Mesendoderm (in vitro differentiated cells): Measurements from ENCODE around the gene FGF2.
A peak's percentile ranks its signal among the peaks of the same experiment; 100 is the strongest.
"Not testable (repeated sequence)": the region's sequence is repeated elsewhere in the genome, so short reads cannot be mapped to it uniquely, and the experiment has no call there.

ENCODE experiments used
- DNase-seq: peaks from one replicate; pipeline ENCODE4 v3.0.0; 2013
- H2AK5ac ChIP-seq: 2 replicates; pipeline ENCODE4 v1.6.1; 2013; ENCODE audit warnings: low read length, inconsistent platforms
- H2BK120ac ChIP-seq: 2 replicates; pipeline ENCODE4 v1.6.1; 2013; ENCODE audit warnings: low read depth, mild to moderate bottlenecking, low read length, moderate library complexity, mixed read lengths
- H2BK15ac ChIP-seq: replicated peaks from 2 replicates; pipeline ENCODE4 v1.6.1; 2013; ENCODE audit warnings: low read depth, mild to moderate bottlenecking, moderate library complexity
- H2BK5ac ChIP-seq: 2 replicates; pipeline ENCODE4 v1.6.1; 2013; ENCODE audit warnings: low read length, inconsistent platforms
- H3K18ac ChIP-seq: 2 replicates; pipeline ENCODE4 v1.6.1; 2013; ENCODE audit warnings: mild to moderate bottlenecking, low read length, mixed read lengths
- H3K23ac ChIP-seq: one replicate; pipeline ENCODE4 v1.6.1; 2013; ENCODE audit warnings: low read length
- H3K27ac ChIP-seq: 2 replicates; pipeline ENCODE4 v1.5.1; 2013; ENCODE audit warnings: low read depth, mild to moderate bottlenecking, inconsistent platforms, low read length, moderate library complexity
- H3K27me3 ChIP-seq: 2 replicates; pipeline ENCODE4 v1.6.1; 2013; ENCODE audit warnings: low read length, control low read depth, mild to moderate bottlenecking, inconsistent platforms; ENCODE audit not compliant: insufficient read depth, poor library complexity
- H3K36me3 ChIP-seq: 2 replicates; pipeline ENCODE4 v1.6.1; 2013; ENCODE audit warnings: low read length, inconsistent platforms; ENCODE audit not compliant: control insufficient read depth, insufficient read depth
- H3K4ac ChIP-seq: one replicate; pipeline ENCODE4 v1.6.1; 2013; ENCODE audit warnings: low read depth, mild to moderate bottlenecking, low read length, moderate library complexity
- H3K4me1 ChIP-seq: 2 replicates; pipeline ENCODE4 v1.6.1; 2013; ENCODE audit warnings: low read depth, low read length, inconsistent platforms; ENCODE audit not compliant: control insufficient read depth
- H3K4me2 ChIP-seq: 2 replicates; pipeline ENCODE4 v1.6.1; 2013; ENCODE audit warnings: low read length
- H3K4me3 ChIP-seq: 2 replicates; pipeline ENCODE4 v1.5.1; 2013; ENCODE audit warnings: mild to moderate bottlenecking, low read length
- H3K56ac ChIP-seq: one replicate; pipeline ENCODE4 v1.6.1; 2013; ENCODE audit warnings: low read length
- H3K79me1 ChIP-seq: 2 replicates; pipeline ENCODE4 v1.6.1; 2013; ENCODE audit warnings: low read length, inconsistent platforms
- H3K79me2 ChIP-seq: 2 replicates; pipeline ENCODE4 v1.6.1; 2013; ENCODE audit warnings: mild to moderate bottlenecking, low read length; ENCODE audit not compliant: control insufficient read depth, insufficient read depth
- H3K9ac ChIP-seq: 2 replicates; pipeline ENCODE4 v1.6.1; 2013; ENCODE audit warnings: low read length, inconsistent platforms
- H4K5ac ChIP-seq: one replicate; pipeline ENCODE4 v1.6.1; 2013; ENCODE audit warnings: low read length
- H4K8ac ChIP-seq: one replicate; pipeline ENCODE4 v1.6.1; 2013; ENCODE audit warnings: low read depth, mild to moderate bottlenecking, control low read depth, low read length, moderate library complexity
- whole genome bisulfite sequencing: extraction: QIAGEN DNeasy Blood & Tissue Kit; methylation state at CpG from one replicate; pipeline ENCODE4 v1.1.7; 2013; ENCODE audit warnings: low lambda C conversion rate, missing lambda C conversion rate; ENCODE audit not compliant: insufficient coverage; ENCODE audit errors: extremely low coverage; 5-methylcytosine and 5-hydroxymethylcytosine counted together

FGF2 gene

GRCh38 chr4:122784261-122784660 lies 42.4 kb upstream of the FGF2 start:
- Histone ChIP-seq H3K4me1 (peaks cover 9% of the 10 kb centered on the region), H3K23ac (no peak overlapping the region), H2BK120ac (peak overlapping the region; percentile 73), H3K18ac (peak overlapping the region; percentile 90), H2AK5ac (no peak overlapping the region), H2BK15ac (peak overlapping the region; percentile 74), H4K5ac (no peak overlapping the region), H3K4me2 (no peak overlapping the region), H3K56ac (no peak overlapping the region), H3K27ac (peak overlapping the region; percentile 83), H3K79me2 (no peaks in the 10 kb centered on the region), H3K79me1 (no peaks in the 10 kb centered on the region), H3K4me3 (no peak overlapping the region), H3K36me3 (no peaks in the 10 kb centered on the region), H3K4ac (no peak overlapping the region), H2BK5ac (no peak overlapping the region), H3K9ac (no peak overlapping the region), H4K8ac (no peak overlapping the region), H3K27me3 (no peaks in the 10 kb centered on the region)
- DNase-seq: no peak
- no CpG with 5 or more reads among the region's 1 CpG for WGBS

- Histone ChIP-seq H2AK5ac (no peak overlapping the region), H3K4me3 (no peak overlapping the region), H4K8ac (peak overlapping the region; percentile 76), H3K79me2 (no peaks in the 10 kb centered on the region), H2BK120ac (no peak overlapping the region), H4K5ac (no peak overlapping the region), H3K4ac (no peak overlapping the region), H3K27ac (peak overlapping the region; percentile 50), H3K4me2 (no peak overlapping the region), H3K18ac (no peak overlapping the region), H3K79me1 (no peaks in the 10 kb centered on the region), H2BK15ac (no peak overlapping the region), H3K56ac (no peak overlapping the region), H3K36me3 (no peaks in the 10 kb centered on the region), H3K4me1 (peaks cover 9% of the 10 kb centered on the region), H3K9ac (no peak overlapping the region), H2BK5ac (no peak overlapping the region), H3K23ac (no peak overlapping the region), H3K27me3 (no peaks in the 10 kb centered on the region)
- WGBS: no CpG with 5 or more reads among the region's 2 CpGs
- DNase-seq: no peak
Measured at GRCh38 chr4:122785099-122785498, 41.5 kb upstream of the FGF2 start.

DNA sequence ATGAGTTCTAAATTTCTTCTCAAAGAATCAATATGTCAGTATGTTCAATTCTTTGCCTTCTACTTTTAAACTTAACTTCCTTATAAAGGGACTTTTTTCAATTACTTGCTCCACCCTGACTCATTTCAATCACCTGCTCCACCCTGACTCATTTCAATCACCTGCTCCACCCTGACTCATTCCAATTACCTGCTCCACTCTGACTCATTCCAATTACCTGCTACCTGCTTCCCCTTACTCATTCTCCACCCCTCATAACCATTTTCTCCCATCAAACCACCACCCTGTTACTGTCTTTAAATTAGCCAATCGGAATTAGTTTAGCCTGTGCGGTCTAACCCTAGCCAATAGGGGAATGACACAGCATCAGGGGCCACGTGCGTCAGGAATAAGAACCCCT lies 40.3 kb upstream of the FGF2 start:
- not testable (repeated sequence) for H3K27ac ChIP-seq, H2BK15ac ChIP-seq, H3K79me1 ChIP-seq, DNase-seq, H3K36me3 ChIP-seq, H3K4ac ChIP-seq, H3K4me3 ChIP-seq, H2BK5ac ChIP-seq, H3K9ac ChIP-seq, H3K4me2 ChIP-seq, H3K27me3 ChIP-seq, H3K79me2 ChIP-seq, H3K23ac ChIP-seq, H4K5ac ChIP-seq, H3K4me1 ChIP-seq, H2AK5ac ChIP-seq, H3K56ac ChIP-seq, H4K8ac ChIP-seq, H2BK120ac ChIP-seq
- H3K18ac ChIP-seq: peak overlapping the region; percentile 75
- 100% methylated on average over 1 of the region's 4 CpGs for WGBS

GRCh38 chr4:122786920-122787319 lies 39.7 kb upstream of the FGF2 start:
- not testable (repeated sequence) for DNase-seq, H2BK15ac ChIP-seq, H3K79me2 ChIP-seq, H4K5ac ChIP-seq, H3K56ac ChIP-seq, H3K4me1 ChIP-seq, H3K79me1 ChIP-seq, H3K4me3 ChIP-seq, H3K9ac ChIP-seq, H3K27me3 ChIP-seq, H4K8ac ChIP-seq, H2BK120ac ChIP-seq, H2AK5ac ChIP-seq, H3K36me3 ChIP-seq, H3K4me2 ChIP-seq, H3K4ac ChIP-seq, H3K23ac ChIP-seq, H2BK5ac ChIP-seq
- peak overlapping the region; percentile 5 for H3K27ac ChIP-seq
- no CpG with 5 or more reads among the region's 1 CpG for WGBS
- peak overlapping the region; percentile 68 for H3K18ac ChIP-seq

- Histone ChIP-seq H3K18ac (peak overlapping the region; percentile 95), H3K4me2 (no peak overlapping the region), H2BK5ac (no peak overlapping the region), H2AK5ac (no peak overlapping the region), H3K27me3 (no peaks in the 10 kb centered on the region), H4K8ac (no peak overlapping the region), H3K36me3 (no peaks in the 10 kb centered on the region), H3K79me1 (no peaks in the 10 kb centered on the region), H3K4ac (no peak overlapping the region), H2BK120ac (peak overlapping the region; percentile 54), H4K5ac (no peak overlapping the region), H2BK15ac (peak overlapping the region; percentile 57), H3K4me1 (peaks cover 8% of the 10 kb centered on the region), H3K27ac (no peak overlapping the region), H3K4me3 (no peak overlapping the region), H3K79me2 (no peaks in the 10 kb centered on the region), H3K56ac (no peak overlapping the region), H3K23ac (no peak overlapping the region), H3K9ac (no peak overlapping the region)
- DNase-seq: no peak
- no CpG with 5 or more reads among the region's 1 CpG for WGBS
Measured at GRCh38 chr4:122787940-122788339, 38.7 kb upstream of the FGF2 start.

DNA sequence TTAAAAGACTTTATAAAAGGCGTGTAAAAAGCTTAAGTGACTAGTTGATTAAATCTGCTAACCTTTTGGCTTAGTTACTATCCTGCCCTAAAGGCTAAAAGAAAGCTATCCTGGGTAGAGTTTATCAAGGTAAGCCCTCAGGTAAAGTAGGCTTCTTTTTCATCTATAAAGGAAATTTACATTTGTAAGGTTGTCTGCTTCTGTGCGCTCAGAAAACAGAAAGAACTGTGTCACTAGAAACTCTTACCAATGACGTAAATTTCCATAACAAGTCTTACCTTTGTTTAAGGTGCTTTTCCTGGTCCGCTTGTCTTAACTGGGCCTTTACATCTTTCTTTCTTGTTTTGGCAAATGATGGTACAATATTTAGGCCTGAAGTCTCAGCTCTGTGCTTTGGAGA lies 37.7 kb upstream of the FGF2 start:
- Histone ChIP-seq H3K4ac (no peak overlapping the region), H3K27ac (no peak overlapping the region), H4K5ac (no peak overlapping the region), H3K56ac (no peak overlapping the region), H2BK5ac (no peak overlapping the region), H3K79me1 (no peaks in the 10 kb centered on the region), H3K4me1 (peaks cover 2% of the 10 kb centered on the region), H3K18ac (no peak overlapping the region), H3K27me3 (no peaks in the 10 kb centered on the region), H3K4me3 (no peak overlapping the region), H3K23ac (no peak overlapping the region), H3K79me2 (no peaks in the 10 kb centered on the region), H4K8ac (no peak overlapping the region), H2BK15ac (no peak overlapping the region), H3K36me3 (no peaks in the 10 kb centered on the region), H3K4me2 (no peak overlapping the region), H2AK5ac (no peak overlapping the region), H3K9ac (no peak overlapping the region), H2BK120ac (no peak overlapping the region)
- WGBS: no CpG with 5 or more reads among the region's 4 CpGs
- DNase-seq: no peak
